HFF-Myc (cell line): ENCODE data around the gene CGB7.

Experiments used
- DNase-seq: peaks from one replicate; pipeline ENCODE4 v3.0.0-alpha.2; 2011; ENCODE audit warnings: low read depth; ENCODE audit errors: extremely low read depth
- H3K4me3 ChIP-seq: replicated peaks from 2 replicates; pipeline ENCODE4 v1.5.1; 2011; ENCODE audit warnings: low read depth, mild to moderate bottlenecking, control low read depth, low read length
- CTCF ChIP-seq: IDR thresholded peaks from 2 replicates; pipeline ENCODE4 v1.5.1; 2012; ENCODE audit warnings: mild to moderate bottlenecking, low read depth, low read length, control low read depth; ENCODE audit errors: missing control alignments

Gene CGB7

GRCh38 chr19:49014123-49014869, 43.3 kb downstream of the CGB7 start:
- no peak for TF ChIP-seq CTCF
- no peak overlapping the region for H3K4me3 ChIP-seq
- no peak for DNase-seq

GRCh38 chr19:49011194-49011593, 46.4 kb downstream of the CGB7 start:
- no peak for DNase-seq
- H3K4me3 ChIP-seq: no peak overlapping the region
- no peak for TF ChIP-seq CTCF

GRCh38 chr19:49010453-49010852, 47.1 kb downstream of the CGB7 start:
- H3K4me3 ChIP-seq: no peak overlapping the region
- no peak for DNase-seq
- TF ChIP-seq CTCF: no peak

- H3K4me3 ChIP-seq: no peak overlapping the region
- no peak for DNase-seq
- TF ChIP-seq CTCF: no peak
These were observed 47.7 kb downstream of the CGB7 start for GRCh38 chr19:49009828-49010227.

- H3K4me3 ChIP-seq: no peak overlapping the region
- TF ChIP-seq CTCF: no peak
- no peak for DNase-seq
These were observed 50.6 kb downstream of the CGB7 start for GRCh38 chr19:49006905-49007304.

GRCh38 chr19:49004964-49005614, 52.5 kb downstream of the CGB7 start:
- no peak for TF ChIP-seq CTCF
- DNase-seq: no peak
- H3K4me3 ChIP-seq: no peak overlapping the region
